Measurements from ENCODE around the gene TAPT1. TPM values are rescaled to one million over a fixed set of nuclear protein-coding genes. Genes with fewer than 3 reads are reported as not detected.

TAPT1 gene
- total RNA-seq, 4 donors from 2014 or later: 42.1 to 69.0 (median 53.5) TPM

DNA sequence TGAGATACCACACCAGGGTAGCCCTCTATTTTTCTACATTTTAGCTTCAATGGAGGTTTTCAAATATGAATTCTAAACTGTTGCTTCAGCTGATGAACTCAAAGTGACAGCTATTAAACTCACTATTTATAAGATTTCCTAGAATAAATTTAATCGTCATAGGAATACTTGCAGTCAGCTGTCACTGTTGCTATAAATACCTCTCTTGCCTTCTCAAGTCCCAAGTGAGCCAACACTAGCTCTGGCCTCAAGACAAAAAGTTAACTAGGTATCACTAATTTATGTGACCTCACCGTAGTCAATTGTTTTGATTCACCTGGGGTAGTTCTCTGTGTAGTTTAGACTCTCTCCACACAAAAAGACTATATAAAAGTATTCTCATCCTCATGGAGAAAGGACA lies 108.2 kb downstream of the TAPT1 start:
- H3K27me3 ChIP-seq: no peaks in the 10 kb centered on the region
- TF ChIP-seq POLR2A (IDR thresholded peaks at IDR 0.05): no peak
- TF ChIP-seq, protein P1, sequence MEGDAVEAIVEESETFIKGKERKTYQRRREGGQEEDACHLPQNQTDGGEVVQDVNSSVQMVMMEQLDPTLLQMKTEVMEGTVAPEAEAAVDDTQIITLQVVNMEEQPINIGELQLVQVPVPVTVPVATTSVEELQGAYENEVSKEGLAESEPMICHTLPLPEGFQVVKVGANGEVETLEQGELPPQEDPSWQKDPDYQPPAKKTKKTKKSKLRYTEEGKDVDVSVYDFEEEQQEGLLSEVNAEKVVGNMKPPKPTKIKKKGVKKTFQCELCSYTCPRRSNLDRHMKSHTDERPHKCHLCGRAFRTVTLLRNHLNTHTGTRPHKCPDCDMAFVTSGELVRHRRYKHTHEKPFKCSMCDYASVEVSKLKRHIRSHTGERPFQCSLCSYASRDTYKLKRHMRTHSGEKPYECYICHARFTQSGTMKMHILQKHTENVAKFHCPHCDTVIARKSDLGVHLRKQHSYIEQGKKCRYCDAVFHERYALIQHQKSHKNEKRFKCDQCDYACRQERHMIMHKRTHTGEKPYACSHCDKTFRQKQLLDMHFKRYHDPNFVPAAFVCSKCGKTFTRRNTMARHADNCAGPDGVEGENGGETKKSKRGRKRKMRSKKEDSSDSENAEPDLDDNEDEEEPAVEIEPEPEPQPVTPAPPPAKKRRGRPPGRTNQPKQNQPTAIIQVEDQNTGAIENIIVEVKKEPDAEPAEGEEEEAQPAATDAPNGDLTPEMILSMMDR (IDR thresholded peaks at IDR 0.05): no peak
- WGBS, 2 donors: 27 to 34% methylated on average over 2 of the region's 2 CpGs
- no peak overlapping the region for H3K4me3 ChIP-seq (replicated peaks in 1 of 3)
- intact Hi-C loops (cut with DNase I): no loop called here
- H3K36me3 ChIP-seq: no peaks in the 10 kb centered on the region
- peak in 1 of 2 donors; percentile 23 for DNase-seq
- peaks cover 24 to 36% of the 10 kb centered on the region in 2 donors for H3K4me1 ChIP-seq
- H3K27ac ChIP-seq: no peak overlapping the region
- no peaks in the 10 kb centered on the region for H3K9me3 ChIP-seq

DNA sequence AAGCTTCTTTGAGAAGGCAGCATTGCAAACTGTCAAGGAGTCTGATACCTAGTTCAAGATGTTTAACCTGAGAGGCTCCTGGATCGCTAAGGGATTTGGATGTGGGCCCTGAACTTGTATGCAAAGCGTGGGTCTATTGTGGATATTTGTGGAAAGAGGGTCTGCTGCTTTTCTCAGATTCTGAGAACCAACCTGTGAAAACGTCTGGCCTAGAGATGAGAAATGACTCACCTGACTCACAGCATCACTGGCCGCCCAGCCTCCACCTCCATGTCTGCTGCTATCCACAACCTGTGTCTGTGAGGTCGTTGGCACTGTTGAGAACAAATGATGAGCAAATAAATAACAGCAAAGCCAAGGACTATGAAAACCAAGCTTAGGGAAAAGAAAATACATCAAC lies 109.1 kb downstream of the TAPT1 start:
- no peak for TF ChIP-seq POLR2A (IDR thresholded peaks at IDR 0.05)
- TF ChIP-seq, protein P1 (IDR thresholded peaks at IDR 0.05): no peak
- intact Hi-C loops (cut with DNase I): no loop called here
- no peaks in the 10 kb centered on the region for H3K27me3 ChIP-seq
- WGBS, 2 donors: 78 to 82% methylated on average over 5 of the region's 5 CpGs
- H3K36me3 ChIP-seq: no peaks in the 10 kb centered on the region
- H3K9me3 ChIP-seq: no peaks in the 10 kb centered on the region
- peak overlapping the region in 1 of 3 donors; percentile 45 for H3K27ac ChIP-seq
- H3K4me1 ChIP-seq: peaks cover 16 to 26% of the 10 kb centered on the region in 2 donors
- no peak overlapping the region for H3K4me3 ChIP-seq (replicated peaks in 1 of 3)
- DNase-seq: no peak

DNA sequence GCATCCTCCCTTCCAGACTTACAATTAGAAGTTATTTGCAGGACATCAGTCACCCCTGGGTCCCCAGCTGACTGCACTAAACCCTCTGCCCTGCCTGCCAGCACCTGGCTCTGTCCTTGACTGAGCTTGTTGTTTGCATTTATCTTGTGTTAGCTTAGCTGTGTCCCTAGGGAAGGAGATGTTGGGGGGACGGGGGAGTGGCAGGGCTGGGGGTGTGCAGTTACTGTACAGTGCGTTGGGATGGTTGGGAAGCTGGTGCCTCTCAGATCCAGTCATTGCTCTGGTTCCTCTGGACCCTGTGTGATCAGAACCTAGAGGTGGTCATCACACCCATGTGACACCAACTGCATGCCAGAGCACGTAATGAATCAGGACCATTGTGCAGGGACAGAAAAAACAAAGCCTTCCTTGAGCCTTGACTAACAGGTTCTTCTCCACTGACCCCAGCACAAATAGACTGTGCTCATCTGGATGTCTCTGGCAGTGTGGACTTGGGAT lies 109.7 kb downstream of the TAPT1 start:
- peak; percentile 43 to 63 for DNase-seq
- intact Hi-C loops (cut with DNase I): no loop called here
- H3K4me1 ChIP-seq: peaks cover 10 to 20% of the 10 kb centered on the region in 2 donors
- no peaks in the 10 kb centered on the region for H3K27me3 ChIP-seq
- H3K36me3 ChIP-seq: no peaks in the 10 kb centered on the region
- no peaks in the 10 kb centered on the region for H3K9me3 ChIP-seq
- no peak for TF ChIP-seq POLR2A (IDR thresholded peaks at IDR 0.05)
- TF ChIP-seq, protein P1 (IDR thresholded peaks at IDR 0.05): no peak
- H3K4me3 ChIP-seq (replicated peaks in 1 of 3): no peak overlapping the region
- H3K27ac ChIP-seq: peak overlapping the region in 1 of 3 donors; percentile 45
- WGBS, 2 donors: 32 to 48% methylated on average over 3 of the region's 3 CpGs

DNA sequence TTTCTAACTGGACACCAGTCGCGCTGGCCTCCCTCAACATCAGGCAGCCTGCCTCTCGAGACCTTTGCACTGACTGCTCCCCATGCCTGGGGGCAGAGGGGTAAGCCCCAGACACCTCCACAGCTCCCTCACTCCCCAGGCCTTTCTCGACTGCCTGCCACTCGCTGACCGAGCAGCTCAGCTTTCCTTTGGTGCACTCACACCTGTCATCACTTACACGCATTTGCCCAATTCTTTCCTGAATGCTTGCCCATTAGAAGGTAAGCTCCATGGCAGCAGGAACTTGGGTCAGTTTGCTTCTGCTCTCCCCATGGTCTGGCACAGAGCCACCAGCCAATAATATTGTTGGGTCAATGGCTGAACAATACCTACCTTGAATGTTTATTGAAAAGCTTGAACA lies 110.3 kb downstream of the TAPT1 start:
- peaks cover 5 to 19% of the 10 kb centered on the region in 2 donors for H3K4me1 ChIP-seq
- H3K4me3 ChIP-seq (replicated peaks in 1 of 3): no peak overlapping the region
- H3K27ac ChIP-seq: peak overlapping the region in 1 of 3 donors; percentile 24
- H3K36me3 ChIP-seq: no peaks in the 10 kb centered on the region
- no peak for DNase-seq
- H3K27me3 ChIP-seq: no peaks in the 10 kb centered on the region
- no peaks in the 10 kb centered on the region for H3K9me3 ChIP-seq
- intact Hi-C loops (cut with DNase I): no loop called here
- no peak for TF ChIP-seq POLR2A (IDR thresholded peaks at IDR 0.05)
- TF ChIP-seq, protein P1 (IDR thresholded peaks at IDR 0.05): no peak
- 87 to 91% methylated on average over 7 of the region's 7 CpGs for WGBS, 2 donors

DNA sequence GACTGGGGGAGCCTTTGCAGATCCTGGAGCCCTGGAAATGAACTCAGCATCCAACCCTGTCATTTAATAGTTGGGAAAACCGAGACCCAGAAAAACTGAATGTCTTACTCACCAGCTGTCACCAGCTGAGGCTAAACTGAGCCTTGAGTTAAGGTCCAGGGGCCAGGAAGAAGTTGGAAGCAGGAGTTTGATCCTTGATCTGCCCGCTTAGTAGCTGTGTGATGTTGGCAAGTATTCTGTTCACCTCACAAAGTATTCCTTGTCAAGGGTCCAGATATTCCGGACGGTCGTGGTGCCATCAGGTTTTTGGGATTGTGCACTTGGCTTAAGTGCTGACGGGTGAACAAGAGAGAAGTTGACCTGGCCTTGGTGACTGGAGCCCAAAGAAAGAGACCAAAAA lies 111.7 kb downstream of the TAPT1 start:
- no peak overlapping the region for H3K27ac ChIP-seq
- no peaks in the 10 kb centered on the region for H3K36me3 ChIP-seq
- no peak for DNase-seq
- 92 to 95% methylated on average over 6 of the region's 6 CpGs for WGBS, 2 donors
- peaks cover 5 to 19% of the 10 kb centered on the region in 2 donors for H3K4me1 ChIP-seq
- TF ChIP-seq, protein P1 (IDR thresholded peaks at IDR 0.05): no peak
- TF ChIP-seq POLR2A (IDR thresholded peaks at IDR 0.05): no peak
- intact Hi-C loops (cut with DNase I): no loop called here
- H3K9me3 ChIP-seq: no peaks in the 10 kb centered on the region
- no peak overlapping the region for H3K4me3 ChIP-seq (replicated peaks in 1 of 3)
- no peaks in the 10 kb centered on the region for H3K27me3 ChIP-seq
